GM12878 (cell line): Measurements from ENCODE around the gene NEUROD1. TPM values are rescaled to one million over a fixed set of nuclear protein-coding genes. Genes with fewer than 3 reads are reported as not detected.

ENCODE experiments used
- ATAC-seq: fragments of 200-7000 bp; cut with Tn5 transposase; 3 replicates; pipeline ENCODE4 v1.9.1; 2020; ENCODE audit warnings: mild to moderate bottlenecking, moderate library complexity
- BruUV-seq: library from RNA; stranded (reverse); fragments of 400-500 nt; replicated peaks from 2 replicates; lab custom pipeline; 2021; lab: Mats Ljungman, UMichigan
- CTCF ChIA-PET: fragments of 300-600 bp; sonication (Branson Sonifier 250); formaldehyde crosslinking; extraction: SDS; loops from one replicate; lab custom pipeline; 2021; ENCODE audit warnings: inconsistent platforms; lab: Yijun Ruan, JAX
- POLR2A ChIA-PET: fragments of 350-600 bp; formaldehyde crosslinking; extraction: SDS; loops from one replicate; lab custom pipeline; 2021; ENCODE audit warnings: inconsistent platforms; lab: Charles Lee
- RAD21 ChIA-PET: fragments of 300-600 bp; sonication (Branson Sonifier 250); formaldehyde crosslinking; loops from one replicate; lab custom pipeline; 2023; ENCODE audit warnings: antibody characterized with exemption; ENCODE audit not compliant: unreplicated experiment; lab: Charles Lee
- SMC1A ChIA-PET: fragments of 300-600 bp; sonication (Branson Sonifier 250); formaldehyde crosslinking; loops from one replicate; lab custom pipeline; 2023; ENCODE audit not compliant: unreplicated experiment, uncharacterized antibody; lab: Charles Lee
- DNase-seq: peaks from one replicate; pipeline ENCODE4 v3.0.0-alpha.2; 2011; ENCODE audit warnings: low read depth, low spot score
- FAIRE-seq: peaks from 3 replicates; lab custom pipeline; 2011; peaks lifted over from hg19 to GRCh38; lab: Jason Lieb, UNC
- H2AFZ ChIP-seq: 2 replicates; pipeline ENCODE4 v1.6.0; 2011; ENCODE audit warnings: low read depth, low read length, control low read depth; ENCODE audit not compliant: control insufficient read depth
- H3K27ac ChIP-seq: 2 replicates; pipeline ENCODE4 v1.5.1; 2011; ENCODE audit warnings: control low read depth; ENCODE audit not compliant: control insufficient read depth, insufficient read depth
- H3K27me3 ChIP-seq, 2 experiments: replicated peaks in 1 of 2; 2 replicates each; pipeline versions ENCODE4 v1.6.0 to v1.6.1; 2011; ENCODE audit warnings: low read length in 1 of 2; ENCODE audit not compliant: control insufficient read depth in 2 of 2, insufficient read depth in 2 of 2
- H3K36me3 ChIP-seq, 2 experiments: 2 replicates each; pipeline ENCODE4 v1.5.1; 2011; ENCODE audit warnings: low read length in 1 of 2; ENCODE audit not compliant: control insufficient read depth in 2 of 2, insufficient read depth in 2 of 2
- H3K4me1 ChIP-seq: 2 replicates; pipeline ENCODE4 v1.6.1; 2011; ENCODE audit warnings: mild to moderate bottlenecking, low read length, moderate library complexity, mixed read lengths; ENCODE audit not compliant: control insufficient read depth, insufficient read depth
- H3K4me2 ChIP-seq: 2 replicates; pipeline ENCODE4 v1.6.0; 2011; ENCODE audit warnings: control low read depth; ENCODE audit not compliant: control insufficient read depth, insufficient read depth
- H3K4me3 ChIP-seq: fragments of 200-600 bp; sonication (generic); 2 replicates; pipeline ENCODE4 v1.5.1; 2016
- H3K79me2 ChIP-seq: 2 replicates; pipeline ENCODE4 v1.6.0; 2011; ENCODE audit warnings: low read length; ENCODE audit not compliant: control insufficient read depth, insufficient read depth
- H3K9ac ChIP-seq: 2 replicates; pipeline ENCODE4 v1.8.0; 2011; ENCODE audit warnings: low read length, control low read depth, mixed read lengths; ENCODE audit not compliant: control insufficient read depth, insufficient read depth
- H3K9me3 ChIP-seq: replicated peaks from 3 replicates; pipeline ENCODE4 v1.5.1; 2011; ENCODE audit warnings: mild to moderate bottlenecking, low read length; ENCODE audit not compliant: control insufficient read depth, insufficient read depth
- H4K20me1 ChIP-seq: 2 replicates; pipeline ENCODE4 v1.6.0; 2011; ENCODE audit not compliant: control insufficient read depth, insufficient read depth
- MTA2 ChIP-seq: fragments of 450-650 bp; IDR thresholded peaks from 2 replicates; pipeline ENCODE4 v1.6.1; 2016; ENCODE audit warnings: low read depth, mild to moderate bottlenecking, moderate library complexity
- NKRF ChIP-seq: fragments of 450-650 bp; conservative IDR thresholded peaks from 2 replicates; pipeline ENCODE4 v1.6.1; 2017; ENCODE audit warnings: mild to moderate bottlenecking, moderate library complexity
- POLR2A ChIP-seq: IDR thresholded peaks from 2 replicates; pipeline ENCODE4 v1.6.1; 2011; ENCODE audit warnings: low read depth, mild to moderate bottlenecking, low read length
- RAD21 ChIP-seq: IDR thresholded peaks from 2 replicates; pipeline ENCODE4 v1.6.1; 2011; ENCODE audit warnings: mild to moderate bottlenecking, low read depth, low read length, moderate library complexity; ENCODE audit not compliant: insufficient read depth
- SUZ12 ChIP-seq: fragments of 200-600 bp; sonication (generic); IDR thresholded peaks from one replicate; pipeline ENCODE4 v1.6.1; 2018; ENCODE audit warnings: antibody characterized with exemption, mild to moderate bottlenecking; ENCODE audit not compliant: unreplicated experiment
- TARDBP ChIP-seq: IDR thresholded peaks from 2 replicates; pipeline ENCODE4 v1.6.1; 2016; ENCODE audit warnings: borderline replicate concordance
- ZNF24 ChIP-seq: fragments of 450-650 bp; IDR thresholded peaks from 2 replicates; pipeline ENCODE4 v1.6.1; 2017; ENCODE audit warnings: antibody characterized with exemption, mild to moderate bottlenecking
- WGBS: methylation state at CpG from one replicate; pipeline ENCODE4 v1.1.6; 2016; ENCODE audit warnings: low lambda C conversion rate; ENCODE audit not compliant: insufficient replicate concordance, insufficient coverage; ENCODE audit errors: missing lambda C conversion rate; 5-methylcytosine and 5-hydroxymethylcytosine counted together
- in situ Hi-C: fragments of 300-500 bp; cut with MboI; formaldehyde crosslinking; loops from 9 replicates; pipeline ENCODE4 v1.14.3; 2018; ENCODE audit warnings: mixed read lengths
- intact Hi-C: fragments of 100-400 bp; cut with micrococcal nuclease; formaldehyde crosslinking; loops from one replicate; pipeline ENCODE4 v1.14.2; 2022; ENCODE audit not compliant: unreplicated experiment
- polyA plus RNA-seq, 11 experiments: library from polyadenylated mRNA; depleted of rRNA in 4 of 11; unstranded in 6 of 11; stranded (reverse) in 5 of 11; fragments of >200 nt; fragmentation: Nextera tagmentation in 4 of 11; fragmentation: Illumina TruSeq in 1 of 11; extraction: Ambion mirVana in 4 of 11; extraction: Trizol in 1 of 11; gene quantifications; 1 replicate in 1 of 11; 2 replicates in 10 of 11; pipeline versions ENCODE4 v1.2.1 to v1.2.3, GENCODE V29; 2011 to 2016; ENCODE audit warnings: inconsistent platforms in 2 of 11, missing spikeins in 2 of 11, low read depth in 1 of 11
- total RNA-seq, 4 experiments: library from RNA; depleted of rRNA in 3 of 4; stranded (reverse); fragments of >200 nt in 3 of 4; fragmentation: Illumina TruSeq in 1 of 4; extraction: Trizol in 1 of 4; gene quantifications; 2 replicates each; pipeline versions ENCODE4 v1.2.1 to v1.2.3, GENCODE V29; 2013 to 2021
- TF ChIP-seq, protein P1 (sequence below): IDR thresholded peaks from 2 replicates; pipeline ENCODE4 v1.6.1; 2012; ENCODE audit warnings: improper control_type of control experiment, low read depth, low read length; ENCODE audit not compliant: insufficient replicate concordance
- TF ChIP-seq, protein P2 (sequence below): fragments of 450-650 bp; formaldehyde crosslinking; IDR thresholded peaks from 2 replicates; pipeline ENCODE4 v1.4.0; 2020; ENCODE audit warnings: mild to moderate bottlenecking, moderate library complexity

NEUROD1 gene
- total and polyA plus RNA-seq, 10 of the 15 experiments (the other 5 are each of a cell fraction or from before 2014, with no cell fraction given), result not detected

GRCh38 chr2:181643151-181643550 lies 37.2 kb downstream of the NEUROD1 start:
- DNase-seq (no peak), ATAC-seq (no peak), FAIRE-seq (no peak)
- in situ Hi-C loops, result no loop called here
- WGBS, result 0% methylated on average over 1 of the region's 1 CpG
- Histone ChIP-seq H4K20me1 (no peaks in the 10 kb centered on the region), H3K27ac (no peak overlapping the region), H3K27me3 (no peaks in the 10 kb centered on the region), H3K36me3 (no peaks in the 10 kb centered on the region), H3K9me3 (no peaks in the 10 kb centered on the region), H3K4me2 (no peak overlapping the region), H2AFZ (no peak overlapping the region), H3K9ac (no peak overlapping the region), H3K79me2 (no peaks in the 10 kb centered on the region), H3K4me1 (no peaks in the 10 kb centered on the region), H3K4me3 (no peak overlapping the region)
- intact Hi-C loops, result no loop called here
- CTCF ChIA-PET, result interaction anchor here (0.7 to 1.3 kb wide), 3 partner anchors 32 to 312 kb away, joined by 3 read pairs; no protein-coding TSS in a partner anchor
- POLR2A ChIA-PET, result no interaction called here
- TF ChIP-seq, protein P1, sequence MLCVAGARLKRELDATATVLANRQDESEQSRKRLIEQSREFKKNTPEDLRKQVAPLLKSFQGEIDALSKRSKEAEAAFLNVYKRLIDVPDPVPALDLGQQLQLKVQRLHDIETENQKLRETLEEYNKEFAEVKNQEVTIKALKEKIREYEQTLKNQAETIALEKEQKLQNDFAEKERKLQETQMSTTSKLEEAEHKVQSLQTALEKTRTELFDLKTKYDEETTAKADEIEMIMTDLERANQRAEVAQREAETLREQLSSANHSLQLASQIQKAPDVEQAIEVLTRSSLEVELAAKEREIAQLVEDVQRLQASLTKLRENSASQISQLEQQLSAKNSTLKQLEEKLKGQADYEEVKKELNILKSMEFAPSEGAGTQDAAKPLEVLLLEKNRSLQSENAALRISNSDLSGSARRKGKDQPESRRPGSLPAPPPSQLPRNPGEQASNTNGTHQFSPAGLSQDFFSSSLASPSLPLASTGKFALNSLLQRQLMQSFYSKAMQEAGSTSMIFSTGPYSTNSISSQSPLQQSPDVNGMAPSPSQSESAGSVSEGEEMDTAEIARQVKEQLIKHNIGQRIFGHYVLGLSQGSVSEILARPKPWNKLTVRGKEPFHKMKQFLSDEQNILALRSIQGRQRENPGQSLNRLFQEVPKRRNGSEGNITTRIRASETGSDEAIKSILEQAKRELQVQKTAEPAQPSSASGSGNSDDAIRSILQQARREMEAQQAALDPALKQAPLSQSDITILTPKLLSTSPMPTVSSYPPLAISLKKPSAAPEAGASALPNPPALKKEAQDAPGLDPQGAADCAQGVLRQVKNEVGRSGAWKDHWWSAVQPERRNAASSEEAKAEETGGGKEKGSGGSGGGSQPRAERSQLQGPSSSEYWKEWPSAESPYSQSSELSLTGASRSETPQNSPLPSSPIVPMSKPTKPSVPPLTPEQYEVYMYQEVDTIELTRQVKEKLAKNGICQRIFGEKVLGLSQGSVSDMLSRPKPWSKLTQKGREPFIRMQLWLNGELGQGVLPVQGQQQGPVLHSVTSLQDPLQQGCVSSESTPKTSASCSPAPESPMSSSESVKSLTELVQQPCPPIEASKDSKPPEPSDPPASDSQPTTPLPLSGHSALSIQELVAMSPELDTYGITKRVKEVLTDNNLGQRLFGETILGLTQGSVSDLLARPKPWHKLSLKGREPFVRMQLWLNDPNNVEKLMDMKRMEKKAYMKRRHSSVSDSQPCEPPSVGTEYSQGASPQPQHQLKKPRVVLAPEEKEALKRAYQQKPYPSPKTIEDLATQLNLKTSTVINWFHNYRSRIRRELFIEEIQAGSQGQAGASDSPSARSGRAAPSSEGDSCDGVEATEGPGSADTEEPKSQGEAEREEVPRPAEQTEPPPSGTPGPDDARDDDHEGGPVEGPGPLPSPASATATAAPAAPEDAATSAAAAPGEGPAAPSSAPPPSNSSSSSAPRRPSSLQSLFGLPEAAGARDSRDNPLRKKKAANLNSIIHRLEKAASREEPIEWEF, result no peak
- TF ChIP-seq, protein P2, sequence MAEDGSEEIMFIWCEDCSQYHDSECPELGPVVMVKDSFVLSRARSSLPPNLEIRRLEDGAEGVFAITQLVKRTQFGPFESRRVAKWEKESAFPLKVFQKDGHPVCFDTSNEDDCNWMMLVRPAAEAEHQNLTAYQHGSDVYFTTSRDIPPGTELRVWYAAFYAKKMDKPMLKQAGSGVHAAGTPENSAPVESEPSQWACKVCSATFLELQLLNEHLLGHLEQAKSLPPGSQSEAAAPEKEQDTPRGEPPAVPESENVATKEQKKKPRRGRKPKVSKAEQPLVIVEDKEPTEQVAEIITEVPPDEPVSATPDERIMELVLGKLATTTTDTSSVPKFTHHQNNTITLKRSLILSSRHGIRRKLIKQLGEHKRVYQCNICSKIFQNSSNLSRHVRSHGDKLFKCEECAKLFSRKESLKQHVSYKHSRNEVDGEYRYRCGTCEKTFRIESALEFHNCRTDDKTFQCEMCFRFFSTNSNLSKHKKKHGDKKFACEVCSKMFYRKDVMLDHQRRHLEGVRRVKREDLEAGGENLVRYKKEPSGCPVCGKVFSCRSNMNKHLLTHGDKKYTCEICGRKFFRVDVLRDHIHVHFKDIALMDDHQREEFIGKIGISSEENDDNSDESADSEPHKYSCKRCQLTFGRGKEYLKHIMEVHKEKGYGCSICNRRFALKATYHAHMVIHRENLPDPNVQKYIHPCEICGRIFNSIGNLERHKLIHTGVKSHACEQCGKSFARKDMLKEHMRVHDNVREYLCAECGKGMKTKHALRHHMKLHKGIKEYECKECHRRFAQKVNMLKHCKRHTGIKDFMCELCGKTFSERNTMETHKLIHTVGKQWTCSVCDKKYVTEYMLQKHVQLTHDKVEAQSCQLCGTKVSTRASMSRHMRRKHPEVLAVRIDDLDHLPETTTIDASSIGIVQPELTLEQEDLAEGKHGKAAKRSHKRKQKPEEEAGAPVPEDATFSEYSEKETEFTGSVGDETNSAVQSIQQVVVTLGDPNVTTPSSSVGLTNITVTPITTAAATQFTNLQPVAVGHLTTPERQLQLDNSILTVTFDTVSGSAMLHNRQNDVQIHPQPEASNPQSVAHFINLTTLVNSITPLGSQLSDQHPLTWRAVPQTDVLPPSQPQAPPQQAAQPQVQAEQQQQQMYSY (CRISPR knock-in tag), result no peak
- TF ChIP-seq NKRF, result no peak
- no peak for TF ChIP-seq MTA2
- no peak for TF ChIP-seq RAD21
- TF ChIP-seq ZNF24, result no peak
- TF ChIP-seq SUZ12, result no peak
- TF ChIP-seq TARDBP, result no peak
- TF ChIP-seq POLR2A, result no peak
- BruUV-seq, result no TSS peak
- RAD21 ChIA-PET, result no interaction called here
- SMC1A ChIA-PET, result interaction anchor here (1.1 to 2.7 kb wide), 3 partner anchors 12 to 34 kb away, joined by 3 to 7 read pairs (median 4); partner anchors contain the start of gene CERKL
